PC-3 (cell line): ENCODE measurements around the gene KCNQ1. TPM values are rescaled to one million over a fixed set of nuclear protein-coding genes. Genes with fewer than 3 reads are reported as not detected.

Experiments used
- ATAC-seq: fragments of 200-7000 bp; cut with Tn5 transposase; 2 replicates; pipeline ENCODE4 v1.9.1; 2020; ENCODE audit warnings: mild to moderate bottlenecking, moderate library complexity
- BruUV-seq: library from RNA; stranded (reverse); fragments of 400-500 nt; replicated peaks from 2 replicates; lab custom pipeline; 2021; lab: Mats Ljungman, UMichigan
- CTCF ChIA-PET: fragments of 300-600 bp; sonication (Branson Sonifier 250); formaldehyde crosslinking; loops from one replicate; lab custom pipeline; 2022; ENCODE audit warnings: antibody characterized with exemption; lab: Charles Lee
- POLR2A ChIA-PET: fragments of 300-600 bp; sonication (Branson Sonifier 250); formaldehyde crosslinking; loops from one replicate; lab custom pipeline; 2022; ENCODE audit warnings: antibody characterized with exemption; ENCODE audit not compliant: unreplicated experiment; lab: Charles Lee
- DNase-seq: peaks from one replicate; pipeline ENCODE4 v3.0.0-alpha.2; 2015
- H2AFZ ChIP-seq: fragments of 300-600 bp; sonication (generic); 2 replicates; pipeline ENCODE4 v1.6.0; 2016; ENCODE audit warnings: antibody characterized with exemption, low read length
- H3F3A ChIP-seq: fragments of 300-600 bp; sonication (generic); one replicate; pipeline ENCODE4 v1.6.0; 2017; ENCODE audit warnings: antibody characterized with exemption, low read length, control low read depth, mild to moderate bottlenecking; ENCODE audit not compliant: unreplicated experiment
- H3K27ac ChIP-seq: fragments of 300-600 bp; sonication (generic); 2 replicates; pipeline ENCODE4 v1.5.1; 2016; ENCODE audit warnings: mild to moderate bottlenecking, low read length
- H3K27me3 ChIP-seq: fragments of 300-600 bp; sonication (generic); 2 replicates; pipeline ENCODE4 v1.6.1; 2016; ENCODE audit warnings: low read length, mixed read lengths
- H3K36me3 ChIP-seq: fragments of 300-600 bp; sonication (generic); 2 replicates; pipeline ENCODE4 v1.6.1; 2016; ENCODE audit warnings: low read depth, mixed run types, low read length, mixed read lengths
- H3K4me1 ChIP-seq: fragments of 300-600 bp; sonication (generic); 2 replicates; pipeline ENCODE4 v1.5.1; 2016; ENCODE audit warnings: low read length; ENCODE audit not compliant: insufficient read depth
- H3K4me2 ChIP-seq: fragments of 300-600 bp; sonication (generic); 2 replicates; pipeline ENCODE4 v1.6.0; 2016; ENCODE audit warnings: low read length
- H3K4me3 ChIP-seq: fragments of 300-600 bp; sonication (generic); 2 replicates; pipeline ENCODE4 v1.5.1; 2016; ENCODE audit warnings: mild to moderate bottlenecking, low read length, mixed read lengths
- H3K79me2 ChIP-seq: fragments of 300-600 bp; sonication (generic); 2 replicates; pipeline ENCODE4 v1.6.1; 2017; ENCODE audit warnings: low read length, mixed read lengths
- H3K9ac ChIP-seq: fragments of 300-600 bp; sonication (generic); 2 replicates; pipeline ENCODE4 v1.6.0; 2016; ENCODE audit warnings: mild to moderate bottlenecking, low read length
- H3K9me2 ChIP-seq: fragments of 300-600 bp; sonication (generic); replicated peaks from 2 replicates; pipeline ENCODE4 v1.6.1; 2016; ENCODE audit warnings: mixed run types, low read length, mixed read lengths
- H3K9me3 ChIP-seq: fragments of 300-600 bp; sonication (generic); 2 replicates; pipeline ENCODE4 v1.6.1; 2016; ENCODE audit warnings: low read length, mixed read lengths
- H4K20me1 ChIP-seq: fragments of 300-600 bp; sonication (generic); 2 replicates; pipeline ENCODE4 v1.6.1; 2016; ENCODE audit warnings: low read length, mixed read lengths
- CTCF ChIP-seq: fragments of 300-600 bp; sonication (generic); conservative IDR thresholded peaks from 2 replicates; pipeline ENCODE4 v1.5.1; 2017; ENCODE audit warnings: antibody characterized with exemption, low read depth, mild to moderate bottlenecking, low read length
- EZH2 ChIP-seq: fragments of 300-600 bp; sonication (generic); IDR thresholded peaks from one replicate; pipeline ENCODE4 v1.6.1; 2017; ENCODE audit warnings: antibody characterized with exemption, mild to moderate bottlenecking, low read length; ENCODE audit not compliant: unreplicated experiment
- EZH2phosphoT487 ChIP-seq: fragments of 300-600 bp; sonication (generic); IDR thresholded peaks from 2 replicates; pipeline ENCODE4 v1.6.1; 2018; ENCODE audit warnings: mild to moderate bottlenecking, antibody characterized with exemption, low read length, borderline replicate concordance
- intact Hi-C: fragments of 100-400 bp; cut with micrococcal nuclease; formaldehyde crosslinking; loops from 2 replicates; pipeline ENCODE4 v1.9.0; 2023
- total RNA-seq: library from RNA; depleted of rRNA; stranded (reverse); fragments of >200 nt; gene quantifications from 2 replicates; pipeline ENCODE4 v1.2.3, GENCODE V29; 2014

The KCNQ1 gene
- total RNA-seq, 1 experiment from 2014 or later = 0.40 TPM

- ChIA-PET CTCF (no interaction called here), POLR2A (no interaction called here)
- H2AFZ ChIP-seq = no peak overlapping the region
- no peaks in the 10 kb centered on the region for H3K27me3 ChIP-seq
- H3K9ac ChIP-seq = no peak overlapping the region
- H3K36me3 ChIP-seq = peaks cover 17% of the 10 kb centered on the region; the same call in 1 of the 2 replicates
- peaks cover 12% of the 10 kb centered on the region; the same call in 1 of the 2 replicates for H3K9me3 ChIP-seq
- no peak overlapping the region for H3K27ac ChIP-seq
- H3K79me2 ChIP-seq = no peaks in the 10 kb centered on the region
- ATAC-seq (no peak), DNase-seq (no peak)
- no peaks in the 10 kb centered on the region for H4K20me1 ChIP-seq
- H3F3A ChIP-seq = no peaks in the 10 kb centered on the region
- H3K4me2 ChIP-seq = no peak overlapping the region
- H3K4me1 ChIP-seq = no peaks in the 10 kb centered on the region; the same call in 1 of the 2 replicates
- no peak for TF ChIP-seq EZH2
- TF ChIP-seq CTCF = no peak
- TF ChIP-seq EZH2phosphoT487 = no peak
- BruUV-seq = no TSS peak
- no peak overlapping the region for H3K4me3 ChIP-seq
- intact Hi-C loops = no loop called here
- no peaks in the 10 kb centered on the region; the same call in 1 of the 2 replicates for H3K9me2 ChIP-seq
These were observed 216.6 kb downstream of the KCNQ1 start for GRCh38 chr11:2661173-2662023.

- intact Hi-C loops = no loop called here
- TF ChIP-seq EZH2 (no peak), EZH2phosphoT487 (no peak), CTCF (no peak)
- Histone ChIP-seq H3K36me3 (peaks cover 17% of the 10 kb centered on the region; the same call in 1 of the 2 replicates), H3K9ac (no peak overlapping the region), H3K79me2 (no peaks in the 10 kb centered on the region), H3K27me3 (no peaks in the 10 kb centered on the region), H3K9me3 (peaks cover 12% of the 10 kb centered on the region; the same call in 1 of the 2 replicates), H2AFZ (no peak overlapping the region), H3K9me2 (no peaks in the 10 kb centered on the region; the same call in 1 of the 2 replicates), H3K4me3 (no peak overlapping the region), H3K4me2 (no peak overlapping the region), H4K20me1 (no peaks in the 10 kb centered on the region), H3F3A (no peaks in the 10 kb centered on the region), H3K27ac (no peak overlapping the region), H3K4me1 (no peaks in the 10 kb centered on the region)
- DNase-seq (no peak), ATAC-seq (no peak)
- ChIA-PET POLR2A (no interaction called here), CTCF (no interaction called here)
- BruUV-seq = no TSS peak
These were observed 217.2 kb downstream of the KCNQ1 start for GRCh38 chr11:2662024-2662312.
